Measurements from ENCODE around the gene RIPOR2. TPM values are rescaled to one million over a fixed set of nuclear protein-coding genes. Genes with fewer than 3 reads are reported as not detected.
"Not testable (repeated sequence)": the region's sequence is repeated elsewhere in the genome, so short reads cannot be mapped to it uniquely, and the experiment has no call there.

RIPOR2 gene
- total RNA-seq, 1 donor from 2014 or later = not detected

- DNase-seq (ENCODE audit: low read depth, low spot score) = not testable (repeated sequence)
Measured at GRCh38 chr6:24764833-24765828, 170.6 kb downstream of the RIPOR2 start.

- no peak for DNase-seq (ENCODE audit: low read depth, low spot score)
Measured at GRCh38 chr6:24763578-24763977, 172.2 kb downstream of the RIPOR2 start.

- no peak for DNase-seq (ENCODE audit: low read depth, low spot score)
Measured at GRCh38 chr6:24761851-24762250, 173.9 kb downstream of the RIPOR2 start.

GRCh38 chr6:24761193-24761835 lies 174.4 kb downstream of the RIPOR2 start:
- DNase-seq (ENCODE audit: low read depth, low spot score) = no peak

GRCh38 chr6:24760210-24760609 lies 175.6 kb downstream of the RIPOR2 start:
- DNase-seq (ENCODE audit: low read depth, low spot score) = no peak

- DNase-seq (ENCODE audit: low read depth, low spot score) = no peak
Measured at GRCh38 chr6:24759718-24760117, 176.0 kb downstream of the RIPOR2 start.

- no peak for DNase-seq (ENCODE audit: low read depth, low spot score)
Measured at GRCh38 chr6:24757611-24758010, 178.1 kb downstream of the RIPOR2 start.

GRCh38 chr6:24755279-24755678 lies 180.5 kb downstream of the RIPOR2 start:
- DNase-seq (ENCODE audit: low read depth, low spot score) = no peak

GRCh38 chr6:24754378-24754777 lies 181.4 kb downstream of the RIPOR2 start:
- not testable (repeated sequence) for DNase-seq (ENCODE audit: low read depth, low spot score)

Other genes with a start within 250 kb of the RIPOR2 start
- 119 and 147 TPM in 2 replicates for gene C6orf62, start 216.8 kb downstream of the RIPOR2 start, total RNA-seq
- 22.0 and 49.5 TPM in 2 replicates for gene GMNN, start 161.0 kb downstream of the RIPOR2 start, total RNA-seq
- not detected in 2 replicates for gene ARMH2, start 137.0 kb downstream of the RIPOR2 start, total RNA-seq